SK-N-SH (cell line): Measurements from ENCODE around the gene PLD4. TPM values are rescaled to one million over a fixed set of nuclear protein-coding genes. Genes with fewer than 3 reads are reported as not detected.

Source experiments
- CTCF ChIA-PET: fragments of 300-600, 350-600 bp; formaldehyde crosslinking; extraction: SDS; loops from one replicate; lab custom pipeline; 2021; lab: Yijun Ruan, JAX
- POLR2A ChIA-PET: fragments of 350-600 bp; sonication (Branson Sonifier 250); formaldehyde crosslinking; extraction: SDS; loops from one replicate; lab custom pipeline; 2020; ENCODE audit warnings: antibody characterized with exemption, inconsistent platforms; lab: Yijun Ruan, JAX
- DNase-seq: peaks from one replicate; pipeline ENCODE4 v3.0.0; 2012
- H2AFZ ChIP-seq: fragments of 200-600 bp; sonication (generic); 2 replicates; pipeline ENCODE4 v1.8.1; 2016; ENCODE audit warnings: antibody characterized with exemption, mild to moderate bottlenecking, low read depth
- H3F3A ChIP-seq: fragments of 200-600 bp; sonication (generic); replicated peaks from 2 replicates; pipeline ENCODE3; 2016; ENCODE audit warnings: antibody characterized with exemption, mild to moderate bottlenecking; ENCODE audit not compliant: insufficient read depth
- H3K27ac ChIP-seq, 2 experiments: fragments of 200-500 bp in 1 of 2; fragments of 200-600 bp in 1 of 2; sonication (Bioruptor generic) in 1 of 2; sonication (generic), shearing (Covaris generic) in 1 of 2; 2 replicates each; pipeline versions ENCODE4 v1.5.1 to v1.6.1; 2014 to 2016; ENCODE audit warnings: low read depth in 2 of 2, inconsistent platforms in 1 of 2, low read length in 1 of 2, mild to moderate bottlenecking in 1 of 2, mixed read lengths in 1 of 2
- H3K27me3 ChIP-seq: fragments of 200-600 bp; sonication (generic), shearing (Covaris generic); 2 replicates; pipeline ENCODE4 v1.6.1; 2016; ENCODE audit warnings: mixed run types; ENCODE audit not compliant: insufficient read depth
- H3K36me3 ChIP-seq, 2 experiments: fragments of 200-500 bp in 1 of 2; fragments of 200-600 bp in 1 of 2; sonication (Bioruptor generic) in 1 of 2; sonication (generic) in 1 of 2; replicated peaks in 1 of 2; 2 replicates each; pipeline versions ENCODE3 to v1.5.1; 2014 to 2016; ENCODE audit warnings: low read length in 1 of 2, mild to moderate bottlenecking in 1 of 2; ENCODE audit not compliant: insufficient read depth in 2 of 2, control insufficient read depth in 1 of 2
- H3K4me1 ChIP-seq, 2 experiments: fragments of 200-500 bp in 1 of 2; fragments of 200-600 bp in 1 of 2; sonication (Bioruptor generic) in 1 of 2; sonication (generic), shearing (Covaris generic) in 1 of 2; 2 replicates each; pipeline versions ENCODE4 v1.5.1 to v1.6.1; 2014 to 2016; ENCODE audit warnings: low read depth in 1 of 2, low read length in 1 of 2, mixed run types in 1 of 2; ENCODE audit not compliant: insufficient read depth in 2 of 2, control insufficient read depth in 1 of 2
- H3K4me2 ChIP-seq: fragments of 200-600 bp; sonication (generic), shearing (Covaris generic); 2 replicates; pipeline ENCODE4 v1.6.1; 2017; ENCODE audit warnings: mixed run types
- H3K4me3 ChIP-seq, 2 experiments: fragments of 200-500 bp in 1 of 2; fragments of 200-600 bp in 1 of 2; sonication (Bioruptor generic) in 1 of 2; sonication (generic), shearing (Covaris generic) in 1 of 2; 2 replicates each; pipeline versions ENCODE4 v1.5.1 to v1.8.1; 2014 to 2016; ENCODE audit warnings: low read depth in 2 of 2, inconsistent platforms in 1 of 2, low read length in 1 of 2, mild to moderate bottlenecking in 1 of 2, mixed read lengths in 1 of 2, moderate library complexity in 1 of 2
- H3K79me2 ChIP-seq: fragments of 200-600 bp; sonication (generic); 2 replicates; pipeline ENCODE4 v1.8.1; 2017; ENCODE audit warnings: mild to moderate bottlenecking; ENCODE audit not compliant: insufficient read depth
- H3K9ac ChIP-seq: fragments of 200-600 bp; sonication (generic); 2 replicates; pipeline ENCODE4 v1.6.1; 2017; ENCODE audit warnings: mixed run types
- H3K9me2 ChIP-seq: fragments of 200-600 bp; sonication (generic); 2 replicates; pipeline ENCODE4 v1.6.1; 2017; ENCODE audit warnings: mixed run types
- H3K9me3 ChIP-seq: fragments of 200-600 bp; sonication (generic); 2 replicates; pipeline ENCODE4 v1.6.1; 2017; ENCODE audit warnings: mixed run types, mild to moderate bottlenecking, moderate library complexity
- H4K20me1 ChIP-seq: fragments of 200-600 bp; sonication (generic); 2 replicates; pipeline ENCODE4 v1.6.1; 2017; ENCODE audit warnings: mild to moderate bottlenecking, mixed run types; ENCODE audit not compliant: insufficient read depth
- CHD2 ChIP-seq: fragments of 150-350 bp; IDR thresholded peaks from 2 replicates; pipeline ENCODE4 v1.6.1; 2018; ENCODE audit warnings: low read length; ENCODE audit not compliant: partially characterized antibody
- CTCF ChIP-seq: fragments of 200-600 bp; sonication (generic); IDR thresholded peaks from 2 replicates; pipeline ENCODE4 v1.6.1; 2017; ENCODE audit warnings: antibody characterized with exemption, mild to moderate bottlenecking, moderate library complexity
- EZH2phosphoT487 ChIP-seq: fragments of 200-600 bp; sonication (generic); IDR thresholded peaks from 2 replicates; pipeline ENCODE4 v1.6.1; 2017; ENCODE audit warnings: low read depth, mixed run types, mild to moderate bottlenecking, antibody characterized with exemption, moderate library complexity, borderline replicate concordance
- FOSL2 ChIP-seq: IDR thresholded peaks from 2 replicates; pipeline ENCODE4 v1.4.0; 2012; ENCODE audit warnings: low read depth, mild to moderate bottlenecking, moderate library complexity, borderline replicate concordance
- GATA2 ChIP-seq: sonication (generic); formaldehyde crosslinking; IDR thresholded peaks from 2 replicates; pipeline ENCODE4 v1.5.0; 2020; ENCODE audit warnings: mild to moderate bottlenecking, missing genetic modification reagents
- MAX ChIP-seq: IDR thresholded peaks from 2 replicates; pipeline ENCODE4 v1.4.0; 2012; ENCODE audit warnings: low read depth
- MEF2A ChIP-seq: IDR thresholded peaks from 2 replicates; pipeline ENCODE4 v1.4.0; 2012; ENCODE audit warnings: low read depth, borderline replicate concordance
- PBX3 ChIP-seq: IDR thresholded peaks from 2 replicates; pipeline ENCODE4; 2012
- RAD21 ChIP-seq: IDR thresholded peaks from 2 replicates; pipeline ENCODE4 v1.6.1; 2012; ENCODE audit warnings: mild to moderate bottlenecking, low read length
- REST ChIP-seq: IDR thresholded peaks from 2 replicates; pipeline ENCODE4 v1.6.1; 2012; ENCODE audit warnings: mild to moderate bottlenecking, low read depth, low read length, moderate library complexity
- TCF12 ChIP-seq: IDR thresholded peaks from 2 replicates; pipeline ENCODE4 v1.4.0; 2012
- USF2 ChIP-seq: fragments of 150-350 bp; IDR thresholded peaks from 2 replicates; pipeline ENCODE4 v1.6.1; 2017; ENCODE audit warnings: antibody characterized with exemption, low read length, low read depth, borderline replicate concordance
- WGBS: methylation state at CpG from one replicate; pipeline ENCODE4 v1.1.6; 2017; ENCODE audit warnings: low lambda C conversion rate; 5-methylcytosine and 5-hydroxymethylcytosine counted together
- polyA plus RNA-seq, 3 experiments: library from polyadenylated mRNA; depleted of rRNA; stranded (reverse); fragments of >200 nt; gene quantifications; 2 replicates each; pipeline ENCODE4 v1.2.3, GENCODE V29; 2012

Gene PLD4
- polyA plus RNA-seq, 1 of the 3 experiments (the other 2 are of a cell fraction), result 0.02 TPM

GRCh38 chr14:104882991-104883660 lies 41.6 kb upstream of the PLD4 start:
- peaks cover 0 to 32% of the 10 kb centered on the region in 2 experiments for H3K36me3 ChIP-seq
- TF ChIP-seq EZH2phosphoT487 (no peak), TCF12 (no peak), MAX (no peak), RAD21 (no peak), FOSL2 (no peak), PBX3 (no peak), CTCF (no peak), CHD2 (no peak)
- H3K4me2 ChIP-seq, result no peak overlapping the region
- peaks cover 0 to 27% of the 10 kb centered on the region in 2 experiments; a peak in 1 of 4 replicates for H3K4me1 ChIP-seq
- peak overlapping the region in 1 of 2 experiments; percentile 60; a peak in 2 of 4 replicates for H3K27ac ChIP-seq
- ChIA-PET POLR2A (no interaction called here), CTCF (interaction anchor here (2.0 kb wide), 1 partner anchor 12 kb away, joined by 14 read pairs; no protein-coding TSS in a partner anchor)
- H3K4me3 ChIP-seq, result no peak overlapping the region
- H3F3A ChIP-seq, result no peaks in the 10 kb centered on the region
- no peak overlapping the region for H3K9ac ChIP-seq
- H3K9me3 ChIP-seq, result no peaks in the 10 kb centered on the region
- H3K9me2 ChIP-seq, result no peaks in the 10 kb centered on the region
- H4K20me1 ChIP-seq, result 0 out of 2 replicates have a peak, but pooled peaks cover 3% of the 10 kb centered on the region
- 95% methylated on average over 28 of the region's 38 CpGs for WGBS
- H3K79me2 ChIP-seq, result no peaks in the 10 kb centered on the region
- no peak for DNase-seq
- H3K27me3 ChIP-seq, result no peaks in the 10 kb centered on the region
- no peak overlapping the region for H2AFZ ChIP-seq

DNA sequence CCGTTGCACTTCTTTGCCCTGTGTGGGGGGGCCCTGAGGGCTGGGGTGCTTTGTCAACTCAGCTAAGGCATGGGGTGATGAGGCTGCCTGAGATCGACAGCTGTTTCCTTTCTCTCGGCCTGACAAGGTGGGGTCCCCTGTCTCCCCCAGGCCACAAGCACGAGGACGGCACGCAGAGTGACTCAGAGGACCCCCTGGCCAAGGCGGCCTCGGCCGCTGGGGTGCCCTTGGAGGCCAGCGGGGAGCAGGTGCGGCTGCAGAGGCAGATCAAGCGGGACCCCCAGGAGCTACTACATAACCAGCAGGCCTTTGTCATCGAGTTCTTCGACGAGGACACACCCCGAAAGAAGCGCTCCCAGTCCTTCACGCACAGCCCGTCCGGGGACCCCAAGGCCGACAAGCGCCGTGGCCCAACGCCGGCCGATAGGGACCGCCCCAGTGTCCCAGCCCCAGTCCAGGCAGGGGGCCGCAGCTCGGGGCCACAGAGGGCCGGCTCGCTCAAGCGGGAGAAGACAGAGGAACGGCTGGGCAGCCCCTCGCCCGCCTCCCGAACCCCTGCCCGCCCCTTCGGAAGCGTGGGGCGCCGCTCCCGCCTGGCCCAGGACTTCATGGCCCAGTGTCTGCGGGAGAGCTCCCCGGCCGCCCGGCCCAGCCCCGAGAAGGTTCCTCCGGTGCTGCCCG lies 40.9 kb upstream of the PLD4 start:
- no peak overlapping the region for H3K4me3 ChIP-seq
- 94% methylated on average over 37 of the region's 49 CpGs for WGBS
- peaks cover 0 to 30% of the 10 kb centered on the region in 2 experiments for H3K36me3 ChIP-seq
- ChIA-PET CTCF (interaction anchor here (2.0 kb wide), 1 partner anchor 11 kb away, joined by 14 read pairs; no protein-coding TSS in a partner anchor), POLR2A (no interaction called here)
- no peaks in the 10 kb centered on the region for H3K79me2 ChIP-seq
- no peaks in the 10 kb centered on the region for H3K9me3 ChIP-seq
- no peak for DNase-seq
- H3F3A ChIP-seq, result no peaks in the 10 kb centered on the region
- no peak overlapping the region for H2AFZ ChIP-seq
- TF ChIP-seq MEF2A (no peak), GATA2 (no peak), USF2 (no peak), CHD2 (no peak), REST (no peak)
- no peak overlapping the region for H3K9ac ChIP-seq
- H3K4me2 ChIP-seq, result no peak overlapping the region
- H3K27ac ChIP-seq, result no peak overlapping the region
- no peaks in the 10 kb centered on the region for H3K9me2 ChIP-seq
- H3K4me1 ChIP-seq, result peaks cover 0 to 27% of the 10 kb centered on the region in 2 experiments; a peak in 1 of 4 replicates
- 0 out of 2 replicates have a peak, but pooled peaks cover 3% of the 10 kb centered on the region for H4K20me1 ChIP-seq
- no peaks in the 10 kb centered on the region for H3K27me3 ChIP-seq
